DMS53 treated with DMSO at 0.1 percent for 48 hours (cell line): Measurements from ENCODE around the gene TYW5.
A peak's percentile ranks its signal among the peaks of the same experiment; 100 is the strongest.
"Not testable (repeated sequence)": the region's sequence is repeated elsewhere in the genome, so short reads cannot be mapped to it uniquely, and the experiment has no call there.

Experiments used
- DNase-seq: peaks from one replicate; lab custom pipeline; 2025; ENCODE audit not compliant: unreplicated experiment; lab: John Stamatoyannopoulos, UW

TYW5 gene

DNA sequence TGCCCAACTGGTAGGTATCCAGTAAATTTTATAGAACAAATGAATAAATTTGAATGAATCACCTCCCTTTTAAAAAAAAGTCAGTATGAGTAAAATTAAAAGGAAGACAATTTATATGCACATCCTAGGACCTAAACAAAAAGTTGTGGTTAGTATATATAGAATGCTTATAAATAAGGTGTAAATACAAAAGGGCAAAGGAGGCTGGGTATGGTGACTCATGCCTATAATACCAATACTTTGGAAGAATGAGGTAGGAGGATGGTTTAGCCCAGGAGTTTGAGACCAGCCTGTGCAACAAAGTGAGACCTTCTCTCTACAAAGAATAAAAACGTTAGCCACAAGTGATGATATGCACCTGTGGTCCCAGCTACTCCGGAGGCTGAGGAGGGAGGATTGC lies 31.4 kb downstream of the TYW5 start:
- no peak for DNase-seq

DNA sequence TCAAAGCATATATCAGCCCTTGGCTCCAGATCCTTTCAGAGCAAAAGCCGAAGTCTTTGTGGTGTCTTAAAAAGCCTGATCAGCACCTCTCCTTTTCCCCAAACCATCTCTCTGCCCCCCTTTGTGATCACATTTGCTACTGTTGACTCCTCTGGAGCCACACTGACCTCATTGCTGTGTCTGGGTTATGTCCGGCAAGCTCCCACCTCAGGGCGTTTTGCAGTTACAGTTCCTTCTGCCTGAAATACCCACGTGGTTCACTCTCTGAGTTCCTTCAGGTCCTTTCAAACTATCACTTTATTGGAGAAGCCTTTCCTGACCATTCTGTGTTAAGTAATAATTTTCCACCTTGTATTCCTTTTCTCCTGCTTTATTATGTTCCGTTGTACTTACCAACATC lies 32.4 kb downstream of the TYW5 start:
- DNase-seq, result no peak

DNA sequence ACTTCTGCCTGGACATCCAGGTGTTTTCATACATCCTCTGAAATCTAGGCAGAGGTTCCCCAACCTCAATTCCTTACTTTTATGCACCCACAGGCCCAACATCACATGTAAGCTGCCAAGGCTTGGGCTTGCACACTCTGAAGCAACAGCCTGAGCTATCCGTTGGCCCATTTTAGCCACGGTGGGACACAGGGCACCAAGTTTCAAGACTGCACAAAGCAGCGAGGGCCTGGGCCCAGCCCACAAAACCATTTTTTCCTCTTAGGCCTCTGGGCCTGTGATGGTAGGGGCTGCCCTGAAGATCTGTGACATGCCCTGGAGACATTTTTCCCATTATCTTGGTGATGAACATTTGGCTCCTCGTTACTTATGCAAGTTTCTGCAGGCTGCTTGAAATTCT lies 38.3 kb downstream of the TYW5 start:
- DNase-seq, result no peak

DNA sequence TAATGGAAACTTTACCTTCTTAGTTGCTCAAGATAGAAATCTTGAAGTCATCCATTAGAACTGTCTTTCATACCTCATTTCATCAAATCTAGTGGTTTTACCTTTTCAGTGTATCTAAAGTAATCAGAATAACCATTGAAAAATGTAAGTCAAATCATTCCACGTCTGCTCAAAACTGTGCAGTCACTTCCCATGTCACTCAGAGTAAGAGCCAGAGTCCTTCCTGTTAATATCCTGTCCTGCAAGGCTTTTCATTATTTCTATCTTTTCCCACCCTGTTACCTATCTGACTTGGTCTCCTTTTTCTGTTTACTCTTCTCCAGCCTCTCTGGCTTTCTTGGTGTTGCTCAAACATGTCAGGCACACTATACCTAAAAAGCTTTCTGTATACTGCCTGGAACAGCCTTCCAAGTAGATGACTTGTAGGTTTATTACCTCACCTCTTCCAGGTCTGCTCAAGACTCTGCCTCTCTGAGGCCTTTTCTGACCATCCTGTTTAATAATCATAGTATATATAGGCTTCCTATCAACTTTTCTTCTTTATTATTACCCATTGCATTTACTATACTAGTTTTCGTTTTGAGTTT lies 40.8 kb downstream of the TYW5 start:
- DNase-seq, result no peak

DNA sequence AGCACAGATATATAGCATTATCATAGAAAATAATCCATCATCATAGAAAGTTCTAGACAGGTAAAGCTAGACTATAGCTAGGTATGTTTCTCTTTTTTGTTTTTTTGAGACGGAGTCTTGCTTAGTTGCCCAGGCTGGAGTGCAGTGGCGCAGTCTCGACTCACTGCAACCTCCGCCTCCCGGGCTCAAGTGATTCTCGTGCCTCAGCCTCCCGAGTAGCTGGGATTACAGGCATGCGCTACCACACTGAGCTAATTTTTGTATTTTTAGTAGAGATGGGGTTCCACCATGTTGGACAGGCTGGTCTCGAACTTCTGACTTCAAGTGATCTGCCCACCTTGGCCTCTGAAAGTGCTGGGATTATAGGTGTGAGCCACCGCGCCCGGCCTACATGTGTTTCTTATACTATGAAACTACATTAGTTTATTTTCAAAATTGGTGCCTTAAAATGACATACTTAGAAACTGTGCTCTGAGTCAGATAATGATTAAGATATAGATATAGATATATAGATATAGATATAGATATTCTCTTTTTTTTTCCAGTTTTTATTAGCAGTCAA lies 42.7 kb downstream of the TYW5 start:
- DNase-seq, result not testable (repeated sequence)

DNA sequence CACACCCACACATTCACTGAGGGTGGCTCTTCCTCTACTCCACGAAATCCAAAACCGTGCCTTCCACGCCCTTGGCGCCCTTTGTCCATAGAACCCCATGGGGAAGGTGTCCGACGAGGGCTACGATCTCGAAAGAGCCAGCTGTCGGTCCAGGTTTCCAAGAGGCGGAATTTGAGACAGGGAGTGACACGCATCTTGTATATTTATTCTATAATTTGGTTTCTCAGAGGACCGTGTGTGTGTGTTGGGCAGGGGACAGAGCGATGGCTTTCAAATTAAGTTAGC lies 43.5 kb downstream of the TYW5 start:
- DNase-seq, result no peak

DNA sequence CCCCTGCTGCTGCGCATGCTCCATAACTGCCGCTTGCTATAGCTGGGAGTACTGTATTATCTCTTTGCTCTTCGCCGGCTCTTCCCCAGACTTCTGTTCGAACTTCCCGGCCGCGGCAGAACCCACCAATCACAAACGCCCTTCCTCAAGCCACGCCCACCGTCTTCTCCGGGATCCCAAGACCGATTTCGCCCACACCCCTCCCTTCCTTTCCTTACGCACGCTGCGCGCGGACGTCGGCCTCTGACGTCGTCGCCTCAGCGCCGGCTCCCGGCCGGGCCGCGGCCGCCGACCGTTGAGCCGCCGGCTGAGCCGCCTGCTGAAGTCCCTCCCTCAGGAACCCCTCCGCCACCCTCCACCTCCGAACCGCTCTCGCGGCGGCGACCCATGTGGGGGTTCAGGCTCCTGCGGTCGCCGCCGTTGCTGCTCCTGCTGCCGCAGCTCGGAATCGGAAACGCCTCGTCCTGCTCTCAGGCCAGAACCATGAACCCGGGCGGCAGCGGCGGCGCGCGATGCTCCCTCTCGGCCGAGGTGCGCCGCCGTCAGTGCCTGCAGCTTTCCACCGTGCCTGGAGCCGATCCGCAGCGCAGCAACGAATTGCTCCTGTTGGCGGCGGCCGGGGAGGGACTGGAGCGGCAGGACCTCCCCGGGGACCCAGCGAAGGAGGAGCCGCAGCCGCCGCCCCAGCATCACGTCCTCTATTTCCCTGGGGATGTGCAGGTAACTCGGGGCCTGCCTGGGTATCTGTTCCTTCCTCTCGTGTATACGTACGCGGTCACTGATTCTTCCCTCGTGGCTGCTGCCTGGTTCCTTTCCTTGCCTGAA lies 44.0 kb downstream of the TYW5 start, which contains the start of gene C2orf69:
Gene C2orf69, plus strand, starts transcription at position 242 of the 825 bp plus-strand sequence. Its CDS starts 146 bp downstream, at position 388.
- peak; percentile 97 for DNase-seq

DNA sequence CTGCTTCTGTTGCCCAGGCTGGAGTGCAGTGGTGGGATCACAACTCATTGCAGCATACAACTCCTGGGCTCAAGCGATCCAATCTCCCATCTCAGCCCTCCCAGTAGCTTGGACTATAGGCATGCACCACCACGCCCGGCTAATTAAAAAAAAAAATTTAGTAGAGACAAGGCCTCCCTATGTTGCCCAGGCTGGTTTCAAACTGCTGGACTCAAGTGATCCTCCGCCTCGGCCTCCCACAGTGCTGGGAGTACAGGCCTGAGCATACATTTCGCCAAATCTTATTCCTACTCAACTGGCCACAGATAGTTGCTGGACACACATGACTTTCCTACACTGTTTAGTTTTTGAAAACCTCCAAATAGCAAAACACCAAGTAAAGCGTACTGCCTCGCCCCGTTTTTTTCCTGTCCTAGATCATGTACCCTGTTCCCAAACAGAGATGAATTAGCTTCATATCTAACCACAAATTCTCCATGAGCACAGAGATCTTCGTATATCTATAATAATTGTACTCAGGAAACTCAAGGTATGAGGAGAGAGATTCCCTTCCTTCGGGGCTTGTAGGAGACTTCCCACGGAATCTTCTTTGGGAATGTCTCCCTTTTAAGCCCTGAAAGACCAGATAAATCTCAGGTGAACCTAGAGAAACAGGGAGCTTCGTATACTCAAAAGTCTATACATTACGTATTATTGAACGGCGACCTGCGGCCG lies 44.8 kb downstream of the TYW5 start:
- DNase-seq, result no peak

DNA sequence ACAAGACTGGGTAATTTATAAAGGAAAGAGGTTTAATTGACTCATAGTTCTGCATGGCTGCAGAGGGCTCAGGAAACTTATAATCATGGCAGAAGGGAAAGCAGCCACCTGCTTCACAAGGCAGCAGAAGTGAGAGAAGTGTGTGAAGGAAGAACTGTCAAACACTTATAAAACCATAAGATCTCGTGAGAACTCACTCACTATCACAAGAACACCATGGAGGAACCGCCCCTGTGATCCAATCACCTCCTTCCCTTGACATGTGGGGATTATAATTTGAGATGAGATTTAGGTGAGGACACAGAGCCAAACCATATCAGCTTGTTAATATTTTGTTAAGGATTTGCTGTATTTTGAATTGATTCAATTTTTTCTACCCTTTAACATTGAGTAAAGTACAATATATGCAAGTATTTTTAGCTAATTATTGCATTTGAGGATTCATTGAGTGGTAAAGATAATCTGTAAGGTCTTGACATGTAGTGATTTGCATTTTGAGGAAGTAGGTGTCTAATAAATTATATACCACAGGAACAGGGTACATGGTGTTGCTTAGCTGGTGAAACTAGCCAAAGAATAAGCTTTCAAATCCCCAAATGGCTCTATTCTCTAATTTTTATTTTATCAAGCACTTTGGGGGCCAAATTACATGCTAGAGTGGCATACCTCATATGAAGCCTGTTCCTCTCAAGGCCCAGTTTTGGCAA lies 48.1 kb downstream of the TYW5 start:
- no peak for DNase-seq

DNA sequence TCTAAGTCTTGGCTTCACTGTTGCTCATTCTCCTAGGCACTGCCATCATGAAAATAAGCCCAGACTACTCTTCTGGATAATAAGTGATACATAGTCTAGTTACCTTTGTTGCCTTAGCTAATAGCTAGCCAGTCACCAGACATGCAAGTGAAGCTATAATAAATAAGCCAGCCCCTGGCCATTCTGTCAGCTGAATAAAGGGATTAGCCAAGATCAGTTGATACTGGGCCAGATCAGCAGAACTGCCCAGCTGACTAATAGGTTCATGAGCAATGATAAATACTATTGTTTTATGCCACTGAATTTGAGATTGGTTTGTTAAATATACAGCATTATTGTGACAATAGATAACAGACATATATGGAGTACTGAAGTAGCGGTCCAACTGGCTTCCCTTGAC lies 52.2 kb downstream of the TYW5 start:
- DNase-seq, result no peak

DNA sequence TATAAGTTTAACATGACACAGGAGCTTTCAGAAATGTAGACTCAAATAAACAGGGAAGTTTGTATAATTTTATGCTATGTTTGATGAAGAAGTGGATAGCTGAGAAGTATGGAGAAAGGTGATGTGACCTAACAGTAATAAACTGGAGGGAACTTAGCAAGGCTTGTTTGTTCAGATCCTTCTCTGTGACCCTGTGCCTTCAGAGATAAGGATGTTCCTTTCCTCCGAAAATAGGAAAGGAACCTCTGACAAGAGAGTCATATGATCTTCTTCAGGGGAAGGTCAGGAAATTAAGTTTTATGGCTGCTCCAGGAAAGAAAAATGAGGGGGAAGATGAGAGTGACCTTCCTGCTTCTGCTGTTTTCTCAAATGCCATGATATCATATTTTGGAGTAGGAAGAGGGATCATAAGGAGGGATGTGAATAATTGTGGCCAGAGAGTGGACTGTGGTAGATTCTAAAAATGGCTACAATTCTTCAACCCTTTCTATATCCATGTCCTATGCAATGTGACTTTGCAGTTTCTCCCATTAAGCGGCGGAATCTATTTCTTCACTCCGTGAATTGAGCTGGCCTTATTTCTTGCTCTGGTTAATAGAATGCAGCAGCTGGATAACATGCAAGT lies 52.7 kb downstream of the TYW5 start:
- DNase-seq, result no peak

DNA sequence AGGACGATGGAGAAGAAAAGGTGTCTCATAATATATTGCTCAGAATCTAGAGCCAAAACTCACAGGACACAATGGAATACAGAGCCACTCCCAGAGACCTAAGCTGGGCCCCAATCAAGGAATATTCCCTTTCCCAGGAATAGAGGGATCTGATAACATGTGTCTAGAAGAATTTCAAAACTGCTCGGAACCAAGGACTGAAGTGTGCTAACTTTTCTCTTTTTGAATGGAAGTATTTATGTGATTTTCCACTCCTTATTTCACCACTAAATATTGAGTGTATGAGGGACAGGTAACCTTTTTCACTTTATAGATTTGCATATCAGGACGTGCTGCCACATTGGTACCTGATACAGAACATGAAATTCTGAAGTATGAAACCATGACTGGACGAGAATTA lies 53.3 kb downstream of the TYW5 start:
- DNase-seq, result no peak

DNA sequence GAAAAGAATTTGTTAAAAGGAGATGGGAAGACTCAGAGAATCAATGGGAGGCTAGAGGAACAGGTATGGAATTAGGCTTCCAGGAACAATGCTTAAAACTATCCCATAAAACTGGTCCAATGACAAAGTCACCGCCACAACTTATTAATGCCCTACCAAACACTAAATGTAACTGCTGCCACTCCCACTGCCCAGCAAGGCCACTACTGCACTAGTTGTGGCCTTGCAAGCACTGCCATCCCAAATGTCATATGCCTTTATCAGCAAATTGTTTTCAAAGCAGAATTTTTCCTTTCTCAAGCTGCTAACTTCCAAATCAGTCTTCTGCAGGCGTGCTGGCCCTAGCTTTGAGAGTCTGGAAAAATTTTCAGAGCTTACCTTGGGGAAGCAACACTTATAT lies 58.7 kb downstream of the TYW5 start:
- DNase-seq, result no peak

DNA sequence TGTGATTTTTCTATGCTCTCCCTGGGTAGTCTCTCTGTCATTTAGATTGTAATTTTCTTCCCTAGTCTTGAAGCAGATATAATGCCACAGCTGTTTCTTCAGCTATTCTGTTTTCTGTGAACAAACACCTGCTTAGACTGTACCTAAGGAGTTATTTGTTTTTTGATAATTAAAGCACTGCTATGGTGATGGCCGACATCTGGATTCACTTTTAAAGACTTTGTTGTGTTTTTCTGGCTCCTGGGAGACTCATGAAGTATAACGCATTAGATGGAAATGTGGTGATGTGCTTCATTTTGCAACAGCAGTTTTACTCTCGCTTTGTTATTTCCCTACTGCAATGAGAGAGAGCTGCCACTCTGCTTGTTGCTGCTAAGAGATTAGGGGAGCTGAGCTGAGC lies 59.9 kb downstream of the TYW5 start:
- no peak for DNase-seq

DNA sequence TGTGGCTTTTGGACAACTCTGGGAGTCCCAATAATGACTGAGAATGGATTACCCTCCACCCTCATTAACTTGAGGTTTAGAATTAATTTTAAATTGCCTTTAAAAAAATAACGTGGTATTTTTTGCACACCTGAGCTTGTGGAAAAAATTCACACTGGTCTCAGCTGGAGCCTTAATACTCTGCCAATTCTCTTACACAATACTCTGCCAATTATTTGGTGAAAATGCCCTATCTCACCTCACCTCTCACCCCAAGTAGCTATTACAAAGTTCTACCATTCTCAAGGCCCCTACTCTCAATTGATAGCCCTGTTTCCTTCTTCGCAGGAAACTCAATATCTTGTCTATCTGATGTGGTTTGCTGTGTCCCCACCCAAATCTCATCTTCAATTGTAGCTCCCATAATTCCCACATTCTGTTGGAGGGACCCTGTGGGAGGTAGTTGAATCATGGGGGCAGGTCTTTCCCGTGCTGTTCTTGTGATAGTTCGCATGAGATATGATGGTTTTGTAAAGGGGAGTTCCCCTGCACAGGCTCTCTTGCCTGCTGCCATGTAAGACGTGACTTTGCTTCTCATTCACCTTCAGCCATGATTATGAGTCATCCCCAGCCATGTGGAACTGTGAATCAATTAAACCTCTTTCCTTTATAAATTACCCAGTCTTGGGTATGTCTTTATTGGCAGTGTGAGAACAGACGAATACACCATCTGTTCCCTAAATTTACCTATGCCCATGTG lies 71.6 kb downstream of the TYW5 start:
- no peak for DNase-seq

DNA sequence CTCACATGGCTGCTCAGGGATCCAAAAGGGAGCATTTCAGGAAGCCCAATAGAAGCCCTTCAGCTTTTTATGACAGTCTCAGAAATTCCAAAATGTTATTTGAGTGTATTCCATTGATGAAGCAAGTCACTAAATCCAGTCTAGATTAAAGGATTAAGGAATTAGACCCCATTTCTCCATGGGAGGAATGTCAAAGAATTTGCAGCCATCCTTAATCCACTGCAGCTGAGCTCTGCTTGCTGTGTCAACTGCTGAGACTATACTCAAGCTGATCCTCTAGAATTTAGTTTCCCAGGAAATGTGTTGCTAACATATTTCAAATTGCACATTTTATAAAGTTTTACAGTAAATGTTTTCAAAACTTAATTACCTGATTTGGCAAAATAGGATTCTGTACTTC lies 72.6 kb downstream of the TYW5 start:
- no peak for DNase-seq
